ENCODE results near the gene SLC15A3.

GRCh38 chr11:60984149-60984548 lies 32.2 kb upstream of the SLC15A3 start:
- no peak for TF ChIP-seq CTCF (IDR thresholded peaks at IDR 0.05 in 8 of 11, conservative IDR thresholded peaks at IDR 0.05 in 3 of 11)
- no peak for TF ChIP-seq POLR2A (IDR thresholded peaks at IDR 0.05)
